Nephron progenitor cell (in vitro differentiated cells): ENCODE measurements around the gene TBC1D22A.

Experiments used
- DNase-seq: peaks from one replicate; pipeline ENCODE4 v3.0.0; 2021
- H3K27ac Mint-ChIP-seq: 2 replicates; pipeline ENCODE4 v1.8.0; 2021; ENCODE audit warnings: mild to moderate bottlenecking, moderate library complexity, mixed read lengths
- H3K27me3 Mint-ChIP-seq: 2 replicates; pipeline ENCODE4 v1.8.0; 2021; ENCODE audit warnings: mild to moderate bottlenecking, low read depth, mixed read lengths; ENCODE audit not compliant: poor library complexity
- H3K36me3 Mint-ChIP-seq: 2 replicates; pipeline ENCODE4 v1.8.0; 2021; ENCODE audit warnings: low read depth, mixed read lengths
- H3K4me1 Mint-ChIP-seq: 2 replicates; pipeline ENCODE4 v1.8.0; 2021; ENCODE audit warnings: mixed read lengths
- H3K4me3 Mint-ChIP-seq: 2 replicates; pipeline ENCODE4 v1.8.0; 2021; ENCODE audit warnings: mild to moderate bottlenecking, moderate library complexity, mixed read lengths
- H3K9me3 Mint-ChIP-seq: 2 replicates; pipeline ENCODE4 v1.8.0; 2021; ENCODE audit warnings: mild to moderate bottlenecking, moderate library complexity, mixed read lengths
- TF ChIP-seq, protein P1 (sequence below): fragments of 200-600 bp; sonication (generic); IDR thresholded peaks from 2 replicates; pipeline ENCODE4 v1.5.0; 2021; ENCODE audit warnings: antibody characterized with exemption

The TBC1D22A gene

DNA sequence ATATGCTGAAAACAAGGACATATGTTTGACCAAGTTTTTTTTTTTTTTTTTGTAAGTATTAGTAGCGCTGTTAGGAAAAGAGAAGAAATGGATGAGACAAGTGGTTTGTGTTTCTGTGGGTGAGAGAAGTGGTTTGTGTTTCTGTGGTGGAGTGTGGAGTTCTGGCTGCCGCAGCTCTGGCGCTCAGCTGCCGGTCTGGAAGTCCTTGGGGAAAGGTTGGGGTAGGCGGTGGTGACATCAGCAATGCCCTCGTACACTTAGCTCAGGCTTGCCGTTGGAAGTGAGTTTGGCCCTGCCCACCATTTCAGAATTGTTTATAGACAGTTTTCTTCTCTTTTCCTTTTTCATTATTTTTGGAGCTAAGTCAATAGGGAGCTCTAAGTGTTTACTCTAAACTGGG lies 116.6 kb downstream of the TBC1D22A start:
- Mint-ChIP-seq H3K27me3 (no peaks in the 10 kb centered on the region), H3K36me3 (peaks cover 22% of the 10 kb centered on the region), H3K27ac (peak overlapping the region; percentile 44), H3K9me3 (peaks cover 2% of the 10 kb centered on the region), H3K4me1 (peaks cover 25% of the 10 kb centered on the region), H3K4me3 (no peak overlapping the region)
- TF ChIP-seq, protein P1, sequence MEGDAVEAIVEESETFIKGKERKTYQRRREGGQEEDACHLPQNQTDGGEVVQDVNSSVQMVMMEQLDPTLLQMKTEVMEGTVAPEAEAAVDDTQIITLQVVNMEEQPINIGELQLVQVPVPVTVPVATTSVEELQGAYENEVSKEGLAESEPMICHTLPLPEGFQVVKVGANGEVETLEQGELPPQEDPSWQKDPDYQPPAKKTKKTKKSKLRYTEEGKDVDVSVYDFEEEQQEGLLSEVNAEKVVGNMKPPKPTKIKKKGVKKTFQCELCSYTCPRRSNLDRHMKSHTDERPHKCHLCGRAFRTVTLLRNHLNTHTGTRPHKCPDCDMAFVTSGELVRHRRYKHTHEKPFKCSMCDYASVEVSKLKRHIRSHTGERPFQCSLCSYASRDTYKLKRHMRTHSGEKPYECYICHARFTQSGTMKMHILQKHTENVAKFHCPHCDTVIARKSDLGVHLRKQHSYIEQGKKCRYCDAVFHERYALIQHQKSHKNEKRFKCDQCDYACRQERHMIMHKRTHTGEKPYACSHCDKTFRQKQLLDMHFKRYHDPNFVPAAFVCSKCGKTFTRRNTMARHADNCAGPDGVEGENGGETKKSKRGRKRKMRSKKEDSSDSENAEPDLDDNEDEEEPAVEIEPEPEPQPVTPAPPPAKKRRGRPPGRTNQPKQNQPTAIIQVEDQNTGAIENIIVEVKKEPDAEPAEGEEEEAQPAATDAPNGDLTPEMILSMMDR, result no peak
- DNase-seq, result no peak

DNA sequence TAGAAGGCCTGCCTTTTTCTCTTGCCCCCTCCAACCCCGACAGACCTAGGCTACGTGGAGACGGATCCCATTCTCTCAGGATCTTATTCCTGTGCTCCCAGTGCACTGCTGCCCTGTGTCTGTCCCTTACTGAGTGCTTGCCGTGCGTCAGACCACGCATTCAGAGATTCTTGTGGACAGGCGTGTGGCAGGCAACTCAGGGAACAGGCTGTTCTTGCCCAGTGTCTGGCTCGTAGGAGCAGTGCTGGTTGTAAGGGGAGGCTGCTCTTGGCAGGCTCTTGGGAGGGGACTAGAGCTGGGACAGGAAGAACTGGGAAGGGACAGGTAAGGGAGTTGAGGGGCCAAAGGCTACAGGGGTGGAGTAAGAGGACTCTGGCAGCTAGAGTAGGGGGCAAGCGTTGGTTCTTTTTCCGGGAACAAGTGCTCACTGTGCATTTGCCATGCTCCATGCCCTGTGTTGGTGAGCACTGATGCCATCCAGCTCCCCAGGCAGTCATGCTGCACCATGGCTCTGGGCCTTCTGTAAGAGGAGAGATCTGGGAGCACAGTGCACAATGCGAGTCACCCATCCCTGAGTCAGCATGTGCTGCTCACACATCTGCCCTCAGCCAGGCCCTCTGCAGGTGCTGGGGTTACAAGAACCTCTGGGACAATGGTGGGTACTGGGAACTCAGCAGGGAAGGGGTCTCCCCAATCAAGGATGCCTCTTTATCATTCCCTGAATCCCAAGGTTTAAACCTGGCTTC lies 119.1 kb downstream of the TBC1D22A start:
- no peak overlapping the region for H3K27ac Mint-ChIP-seq
- no peak for DNase-seq
- peaks cover 33% of the 10 kb centered on the region for H3K4me1 Mint-ChIP-seq
- H3K9me3 Mint-ChIP-seq, result no peaks in the 10 kb centered on the region
- peaks cover 21% of the 10 kb centered on the region for H3K36me3 Mint-ChIP-seq
- no peak overlapping the region for H3K4me3 Mint-ChIP-seq
- no peaks in the 10 kb centered on the region for H3K27me3 Mint-ChIP-seq
- TF ChIP-seq, protein P1, result no peak

DNA sequence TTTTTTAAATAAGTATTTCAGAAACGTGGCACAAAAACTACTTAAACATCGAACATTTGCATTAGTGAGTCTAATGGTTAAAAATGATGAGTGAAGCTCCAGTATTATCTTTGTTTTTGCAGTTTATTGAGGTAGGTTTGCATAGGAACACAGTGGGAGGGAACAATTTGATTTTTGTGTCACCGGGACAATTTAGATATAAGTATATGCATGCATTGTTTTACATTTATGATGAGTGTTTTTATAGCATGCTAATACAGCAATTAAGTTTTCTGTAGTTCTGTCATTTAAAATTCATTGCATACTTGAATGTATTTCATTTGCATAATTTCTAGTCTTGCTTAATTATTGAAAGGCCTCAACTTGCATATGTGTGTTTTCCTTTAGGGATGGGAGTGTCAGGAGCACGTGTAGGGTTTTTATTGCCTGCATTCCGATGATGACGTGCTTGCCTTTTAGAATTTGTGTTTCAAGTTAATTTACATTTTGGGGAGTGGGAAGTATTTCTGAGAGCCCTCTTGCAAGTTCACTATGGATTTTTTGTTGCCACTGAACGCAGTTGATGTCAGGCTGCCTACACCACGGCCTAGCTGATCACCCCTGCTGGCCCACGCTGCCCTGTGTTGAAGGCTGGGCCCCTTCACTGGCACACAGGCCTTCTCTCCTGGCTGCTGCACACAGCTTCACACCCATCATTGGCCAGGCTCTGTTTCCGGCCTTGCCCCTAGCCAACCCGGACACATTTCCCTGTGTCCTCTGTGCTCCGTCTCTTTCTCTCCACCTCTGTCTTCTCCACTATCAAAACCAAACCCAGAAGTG lies 120.9 kb downstream of the TBC1D22A start:
- H3K4me1 Mint-ChIP-seq, result peaks cover 28% of the 10 kb centered on the region
- H3K36me3 Mint-ChIP-seq, result peaks cover 19% of the 10 kb centered on the region
- H3K27me3 Mint-ChIP-seq, result no peaks in the 10 kb centered on the region
- no peak for DNase-seq
- H3K4me3 Mint-ChIP-seq, result no peak overlapping the region
- H3K9me3 Mint-ChIP-seq, result no peaks in the 10 kb centered on the region
- TF ChIP-seq, protein P1, result no peak
- H3K27ac Mint-ChIP-seq, result peak overlapping the region; percentile 53

DNA sequence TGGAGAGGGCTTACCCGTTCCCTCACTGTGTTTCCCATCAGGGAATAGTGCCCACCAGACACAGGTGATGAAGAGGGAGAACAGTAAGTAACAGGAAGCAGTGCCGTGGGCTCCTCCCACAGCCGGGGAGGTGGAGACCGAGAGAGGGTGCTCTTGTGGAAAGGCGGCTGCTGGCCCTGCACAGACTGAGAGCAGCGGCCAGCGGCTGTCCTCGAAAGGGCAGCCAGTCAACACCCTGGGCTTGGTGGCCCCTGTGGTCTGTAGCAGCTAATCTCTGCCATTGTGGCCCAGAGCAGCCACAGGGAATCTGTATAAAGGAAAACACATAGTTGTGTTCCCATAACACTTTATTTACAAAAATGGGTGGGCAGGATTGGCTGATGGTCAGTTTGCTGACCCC lies 121.9 kb downstream of the TBC1D22A start:
- H3K27me3 Mint-ChIP-seq, result no peaks in the 10 kb centered on the region
- no peak for DNase-seq
- H3K4me1 Mint-ChIP-seq, result peaks cover 20% of the 10 kb centered on the region
- peak overlapping the region; percentile 53 for H3K27ac Mint-ChIP-seq
- H3K9me3 Mint-ChIP-seq, result no peaks in the 10 kb centered on the region
- H3K4me3 Mint-ChIP-seq, result no peak overlapping the region
- TF ChIP-seq, protein P1, result no peak
- H3K36me3 Mint-ChIP-seq, result peaks cover 30% of the 10 kb centered on the region

DNA sequence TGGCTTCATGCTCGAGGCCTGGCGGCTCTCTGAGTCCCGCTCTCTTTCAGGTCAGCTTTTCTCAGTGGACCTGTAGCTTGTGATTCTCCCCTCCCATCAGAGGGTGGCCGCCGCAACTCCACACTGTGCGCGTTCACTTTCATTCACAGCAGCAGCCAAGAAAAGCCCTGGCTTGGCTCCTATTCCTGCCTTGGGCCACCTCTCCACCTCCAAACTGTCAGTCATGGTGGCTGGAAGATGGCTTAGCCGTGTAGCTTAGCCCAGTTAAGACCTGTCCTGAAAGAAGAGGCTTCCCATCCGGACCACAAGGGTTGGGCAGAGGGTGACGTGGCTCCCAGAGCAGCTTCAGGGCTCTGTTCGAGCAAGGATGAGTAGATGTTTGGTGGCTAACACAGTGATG lies 125.5 kb downstream of the TBC1D22A start:
- H3K36me3 Mint-ChIP-seq, result peaks cover 28% of the 10 kb centered on the region
- DNase-seq, result no peak
- no peaks in the 10 kb centered on the region for H3K27me3 Mint-ChIP-seq
- no peak overlapping the region for H3K27ac Mint-ChIP-seq
- no peak overlapping the region for H3K4me3 Mint-ChIP-seq
- peaks cover 20% of the 10 kb centered on the region for H3K4me1 Mint-ChIP-seq
- TF ChIP-seq, protein P1, result no peak
- no peaks in the 10 kb centered on the region for H3K9me3 Mint-ChIP-seq
